OCI-LY1 (cell line): ENCODE results near the gene PPM1E.
A peak's percentile ranks its signal among the peaks of the same experiment; 100 is the strongest.

Experiments
- H2AFZ ChIP-seq: fragments of 200-600 bp; sonication (generic), shearing (Covaris generic); 2 replicates; pipeline ENCODE4 v1.6.0; 2014; ENCODE audit warnings: antibody characterized with exemption, mild to moderate bottlenecking, low read length
- H3F3A ChIP-seq: fragments of 200-600 bp; sonication (generic), shearing (Covaris generic); 2 replicates; pipeline ENCODE4 v1.6.0; 2014; ENCODE audit warnings: mild to moderate bottlenecking, antibody characterized with exemption, low read length, moderate library complexity; ENCODE audit not compliant: insufficient read depth
- H3K27ac ChIP-seq: fragments of 200-600 bp; sonication (generic); 2 replicates; pipeline ENCODE4 v1.5.1; 2014; ENCODE audit warnings: low read length, mixed run types, mild to moderate bottlenecking, low read depth; ENCODE audit not compliant: poor library complexity, severe bottlenecking
- H3K27me3 ChIP-seq: fragments of 200-600 bp; sonication (generic); 2 replicates; pipeline ENCODE4 v1.6.0; 2014; ENCODE audit warnings: antibody characterized with exemption, mild to moderate bottlenecking, low read length, moderate library complexity; ENCODE audit not compliant: insufficient read depth
- H3K36me3 ChIP-seq: fragments of 200-600 bp; sonication (generic); 2 replicates; pipeline ENCODE4 v1.6.1; 2014; ENCODE audit warnings: mild to moderate bottlenecking, antibody characterized with exemption, low read length, moderate library complexity, mixed read lengths; ENCODE audit not compliant: insufficient read depth
- H3K4me1 ChIP-seq: fragments of 200-600 bp; sonication (generic); 2 replicates; pipeline ENCODE4 v1.5.1; 2014; ENCODE audit warnings: mild to moderate bottlenecking, low read length, moderate library complexity; ENCODE audit not compliant: insufficient read depth, severe bottlenecking
- H3K4me2 ChIP-seq: fragments of 200-600 bp; sonication (generic), shearing (Covaris generic); 2 replicates; pipeline ENCODE4 v1.6.1; 2014; ENCODE audit warnings: low read length
- H3K4me3 ChIP-seq: fragments of 200-600 bp; sonication (generic); 2 replicates; pipeline ENCODE4 v1.5.1; 2014; ENCODE audit warnings: low read length, low read depth, mild to moderate bottlenecking, mixed read lengths; ENCODE audit not compliant: poor library complexity, severe bottlenecking
- H3K79me2 ChIP-seq: fragments of 200-600 bp; shearing (Covaris generic); 2 replicates; pipeline ENCODE4 v1.6.1; 2016; ENCODE audit warnings: mixed run types, low read length, mixed read lengths; ENCODE audit not compliant: insufficient read depth
- H3K9ac ChIP-seq: fragments of 200-600 bp; sonication (generic), shearing (Covaris generic); 2 replicates; pipeline ENCODE4 v1.6.1; 2014; ENCODE audit warnings: mild to moderate bottlenecking, low read length, mixed read lengths
- H3K9me2 ChIP-seq: fragments of 200-600 bp; sonication (generic), shearing (Covaris generic); 2 replicates; pipeline ENCODE4 v1.6.1; 2014; ENCODE audit warnings: low read depth, mild to moderate bottlenecking, low read length, mixed read lengths
- H3K9me3 ChIP-seq: fragments of 200-600 bp; shearing (Covaris generic); 2 replicates; pipeline ENCODE4 v1.6.1; 2014; ENCODE audit warnings: low read length, mixed read lengths
- H4K20me1 ChIP-seq: fragments of 200-600 bp; sonication (generic), shearing (Covaris generic); 2 replicates; pipeline ENCODE4 v1.6.0; 2016; ENCODE audit warnings: mild to moderate bottlenecking, low read length; ENCODE audit not compliant: insufficient read depth
- CTCF ChIP-seq: fragments of 200-600 bp; sonication (generic), shearing (Covaris generic); IDR thresholded peaks from 2 replicates; pipeline ENCODE4 v1.5.1; 2017; ENCODE audit warnings: mild to moderate bottlenecking, antibody characterized with exemption, low read length, moderate library complexity, mixed read lengths
- EZH2 ChIP-seq: fragments of 200-600 bp; sonication (generic), shearing (Covaris generic); IDR thresholded peaks from 2 replicates; pipeline ENCODE4 v1.8.0; 2017; ENCODE audit warnings: borderline replicate concordance, mixed run types, mild to moderate bottlenecking, antibody characterized with exemption, low read length, moderate library complexity, mixed read lengths

PPM1E gene

GRCh38 chr17:58755577-58756245, at the start of gene PPM1E:
PPM1E (plus strand) TSS chr17:58755854.
- no peaks in the 10 kb centered on the region for H3K79me2 ChIP-seq
- peak within 1 kb of the TSS; percentile 72 for H3K4me3 ChIP-seq
- H3K9ac ChIP-seq, result peak within 1 kb of the TSS; percentile 59; the same call in 1 of the 2 replicates
- H3K4me1 ChIP-seq, result peaks cover 10% of the 10 kb centered on the region
- H3K36me3 ChIP-seq, result no peaks in the 10 kb centered on the region
- H4K20me1 ChIP-seq, result no peaks in the 10 kb centered on the region
- peak within 1 kb of the TSS; percentile 90 for H3K4me2 ChIP-seq
- no peak within 1 kb of the TSS for H3K27ac ChIP-seq
- H3F3A ChIP-seq, result no peaks in the 10 kb centered on the region; the same call in 1 of the 2 replicates
- H2AFZ ChIP-seq, result no peak within 1 kb of the TSS
- no peak for TF ChIP-seq CTCF
- no peak for TF ChIP-seq EZH2
- H3K9me3 ChIP-seq, result no peaks in the 10 kb centered on the region
- H3K27me3 ChIP-seq, result peaks cover 10% of the 10 kb centered on the region; the same call in 1 of the 2 replicates
- no peaks in the 10 kb centered on the region for H3K9me2 ChIP-seq

GRCh38 chr17:58706351-58707140, 49.1 kb upstream of the PPM1E start:
- Histone ChIP-seq H3K79me2 (no peaks in the 10 kb centered on the region), H3K27me3 (no peaks in the 10 kb centered on the region), H4K20me1 (no peaks in the 10 kb centered on the region), H3K9ac (no peak overlapping the region), H2AFZ (no peak overlapping the region), H3F3A (no peaks in the 10 kb centered on the region), H3K9me2 (no peaks in the 10 kb centered on the region), H3K4me2 (no peak overlapping the region), H3K27ac (no peak overlapping the region), H3K4me1 (no peaks in the 10 kb centered on the region), H3K36me3 (peaks cover 35% of the 10 kb centered on the region), H3K9me3 (no peaks in the 10 kb centered on the region), H3K4me3 (no peak overlapping the region)
- TF ChIP-seq CTCF (no peak), EZH2 (no peak)

GRCh38 chr17:58710948-58711552, 44.6 kb upstream of the PPM1E start:
- Histone ChIP-seq H4K20me1 (no peaks in the 10 kb centered on the region), H3K9me2 (no peaks in the 10 kb centered on the region), H3K27ac (no peak overlapping the region), H3K4me3 (no peak overlapping the region), H3K36me3 (peaks cover 45% of the 10 kb centered on the region), H3K27me3 (no peaks in the 10 kb centered on the region), H3K9ac (no peak overlapping the region), H3K4me2 (no peak overlapping the region), H3K79me2 (no peaks in the 10 kb centered on the region), H3K9me3 (no peaks in the 10 kb centered on the region), H3K4me1 (no peaks in the 10 kb centered on the region), H3F3A (no peaks in the 10 kb centered on the region), H2AFZ (no peak overlapping the region)
- peak; percentile 79 for TF ChIP-seq CTCF
- no peak for TF ChIP-seq EZH2
